Neural cell (in vitro differentiated cells): ENCODE results near the gene SRCIN1. TPM values are rescaled to one million over a fixed set of nuclear protein-coding genes. Genes with fewer than 3 reads are reported as not detected.

Experiments
- H2AFZ ChIP-seq: fragments of 200-600, 300-800 bp; sonication (generic), shearing (Covaris generic); 2 replicates; pipeline ENCODE4 v1.6.0; 2014; ENCODE audit warnings: low read depth, mild to moderate bottlenecking, antibody characterized with exemption, low read length, moderate library complexity
- H3F3A ChIP-seq: fragments of 200-600 bp; shearing (Covaris generic); 2 replicates; pipeline ENCODE4 v1.6.1; 2016; ENCODE audit warnings: mild to moderate bottlenecking, moderate library complexity, mixed read lengths, antibody characterized with exemption, low read length; ENCODE audit not compliant: insufficient read depth, poor library complexity, severe bottlenecking
- H3K27ac ChIP-seq: fragments of 200-600, 300-800 bp; sonication (generic), shearing (Covaris generic); 2 replicates; pipeline ENCODE4 v1.5.1; 2014; ENCODE audit warnings: mild to moderate bottlenecking, low read length, moderate library complexity
- H3K27me3 ChIP-seq: fragments of 300-800, 200-600 bp; sonication (generic), shearing (Covaris generic); 2 replicates; pipeline ENCODE4 v1.6.0; 2014; ENCODE audit warnings: mild to moderate bottlenecking, low read depth, low read length, moderate library complexity; ENCODE audit not compliant: insufficient read depth
- H3K36me3 ChIP-seq: fragments of 300-800, 200-600 bp; sonication (generic), shearing (Covaris generic); 2 replicates; pipeline ENCODE4 v1.5.1; 2014; ENCODE audit warnings: mild to moderate bottlenecking, antibody characterized with exemption, low read length, moderate library complexity; ENCODE audit not compliant: insufficient read depth
- H3K4me2 ChIP-seq: fragments of 300-800, 200-600 bp; sonication (generic), shearing (Covaris generic); 2 replicates; pipeline ENCODE4 v1.6.0; 2014; ENCODE audit warnings: mild to moderate bottlenecking, low read length
- H3K4me3 ChIP-seq: fragments of 300-800, 200-600 bp; sonication (generic), shearing (Covaris generic); 2 replicates; pipeline ENCODE4 v1.5.1; 2014; ENCODE audit warnings: mild to moderate bottlenecking, low read length, moderate library complexity
- H3K79me2 ChIP-seq: fragments of 200-600 bp; shearing (Covaris generic); replicated peaks from 2 replicates; pipeline ENCODE4 v1.6.0; 2014; ENCODE audit warnings: mild to moderate bottlenecking, low read length, moderate library complexity; ENCODE audit not compliant: insufficient read depth
- H3K9ac ChIP-seq: fragments of 300-800, 200-600 bp; sonication (generic), shearing (Covaris generic); 2 replicates; pipeline ENCODE4 v1.6.1; 2016; ENCODE audit warnings: mild to moderate bottlenecking, low read length, mixed read lengths
- H3K9me2 ChIP-seq: fragments of 200-600 bp; shearing (Covaris generic); 2 replicates; pipeline ENCODE4 v1.6.1; 2016; ENCODE audit warnings: mild to moderate bottlenecking, low read length, mixed read lengths; ENCODE audit not compliant: insufficient read depth
- H3K9me3 ChIP-seq: fragments of 200-600, 300-800 bp; sonication (generic), shearing (Covaris generic); 2 replicates; pipeline ENCODE4 v1.6.1; 2016; ENCODE audit warnings: mild to moderate bottlenecking, mixed run types, low read length, moderate library complexity, mixed read lengths
- H4K20me1 ChIP-seq: fragments of 200-600 bp; shearing (Covaris generic); 2 replicates; pipeline ENCODE4 v1.6.1; 2016; ENCODE audit warnings: mild to moderate bottlenecking, mixed run types; ENCODE audit not compliant: insufficient read depth
- EP300 ChIP-seq: fragments of 450-650 bp; conservative IDR thresholded peaks from 2 replicates; pipeline ENCODE4 v1.6.1; 2014; ENCODE audit warnings: antibody characterized with exemption, mild to moderate bottlenecking, moderate library complexity; ENCODE audit not compliant: poor library complexity, severe bottlenecking
- EZH2 ChIP-seq: fragments of 200-600, 300-800 bp; shearing (Covaris generic), sonication (generic); IDR thresholded peaks from 2 replicates; pipeline ENCODE4 v1.6.1; 2014; ENCODE audit warnings: antibody characterized with exemption, low read length, borderline replicate concordance, mild to moderate bottlenecking; ENCODE audit not compliant: insufficient read depth, poor library complexity, severe bottlenecking
- MXI1 ChIP-seq: fragments of 450-650 bp; conservative IDR thresholded peaks from 2 replicates; pipeline ENCODE4 v1.6.1; 2014; ENCODE audit warnings: antibody characterized with exemption, mild to moderate bottlenecking; ENCODE audit not compliant: poor library complexity, severe bottlenecking
- POLR2AphosphoS5 ChIP-seq: IDR thresholded peaks from 2 replicates; pipeline ENCODE4 v1.6.1; 2012
- RAD21 ChIP-seq: fragments of 450-650 bp; conservative IDR thresholded peaks from 2 replicates; pipeline ENCODE4 v1.6.1; 2014; ENCODE audit warnings: antibody characterized with exemption, mild to moderate bottlenecking, moderate library complexity
- REST ChIP-seq: IDR thresholded peaks from 2 replicates; pipeline ENCODE4 v1.6.1; 2012; ENCODE audit warnings: borderline replicate concordance
- SMC3 ChIP-seq: fragments of 450-650 bp; conservative IDR thresholded peaks from 2 replicates; pipeline ENCODE4 v1.6.1; 2014; ENCODE audit warnings: antibody characterized with exemption, mild to moderate bottlenecking, moderate library complexity; ENCODE audit not compliant: poor library complexity
- TAF1 ChIP-seq: IDR thresholded peaks from 2 replicates; pipeline ENCODE4 v1.6.1; 2012; ENCODE audit warnings: low read depth
- polyA plus RNA-seq: library from polyadenylated mRNA; depleted of rRNA; stranded (reverse); fragments of >200 nt; gene quantifications from 2 replicates; pipeline ENCODE4 v1.2.3, GENCODE V29; 2014
- TF ChIP-seq, protein P1 (sequence below): fragments of 450-650 bp; IDR thresholded peaks from 2 replicates; pipeline ENCODE4 v1.5.1; 2014; ENCODE audit warnings: antibody characterized with exemption, mild to moderate bottlenecking, moderate library complexity; ENCODE audit not compliant: poor library complexity, severe bottlenecking

The SRCIN1 gene
- polyA plus RNA-seq, 1 donor from 2014 or later: 18.0 TPM

- no peak overlapping the region for H3K4me2 ChIP-seq
- no peaks in the 10 kb centered on the region for H3K79me2 ChIP-seq
- no peaks in the 10 kb centered on the region for H3K9me3 ChIP-seq
- H3K9me2 ChIP-seq: no peaks in the 10 kb centered on the region
- no peak overlapping the region for H3K4me3 ChIP-seq
- H3K27me3 ChIP-seq: peaks cover 17% of the 10 kb centered on the region
- no peaks in the 10 kb centered on the region for H3F3A ChIP-seq
- no peak overlapping the region for H2AFZ ChIP-seq
- no peaks in the 10 kb centered on the region for H3K36me3 ChIP-seq
- no peak overlapping the region for H3K27ac ChIP-seq
- H3K9ac ChIP-seq: no peak overlapping the region
- H4K20me1 ChIP-seq: peaks cover 40% of the 10 kb centered on the region
- TF ChIP-seq EZH2 (no peak), EP300 (no peak), TAF1 (no peak), SMC3 (no peak), POLR2AphosphoS5 (no peak), MXI1 (no peak), RAD21 (no peak), REST (no peak)
- TF ChIP-seq, protein P1, sequence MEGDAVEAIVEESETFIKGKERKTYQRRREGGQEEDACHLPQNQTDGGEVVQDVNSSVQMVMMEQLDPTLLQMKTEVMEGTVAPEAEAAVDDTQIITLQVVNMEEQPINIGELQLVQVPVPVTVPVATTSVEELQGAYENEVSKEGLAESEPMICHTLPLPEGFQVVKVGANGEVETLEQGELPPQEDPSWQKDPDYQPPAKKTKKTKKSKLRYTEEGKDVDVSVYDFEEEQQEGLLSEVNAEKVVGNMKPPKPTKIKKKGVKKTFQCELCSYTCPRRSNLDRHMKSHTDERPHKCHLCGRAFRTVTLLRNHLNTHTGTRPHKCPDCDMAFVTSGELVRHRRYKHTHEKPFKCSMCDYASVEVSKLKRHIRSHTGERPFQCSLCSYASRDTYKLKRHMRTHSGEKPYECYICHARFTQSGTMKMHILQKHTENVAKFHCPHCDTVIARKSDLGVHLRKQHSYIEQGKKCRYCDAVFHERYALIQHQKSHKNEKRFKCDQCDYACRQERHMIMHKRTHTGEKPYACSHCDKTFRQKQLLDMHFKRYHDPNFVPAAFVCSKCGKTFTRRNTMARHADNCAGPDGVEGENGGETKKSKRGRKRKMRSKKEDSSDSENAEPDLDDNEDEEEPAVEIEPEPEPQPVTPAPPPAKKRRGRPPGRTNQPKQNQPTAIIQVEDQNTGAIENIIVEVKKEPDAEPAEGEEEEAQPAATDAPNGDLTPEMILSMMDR: no peak
Measured at GRCh38 chr17:38582069-38582468, 23.7 kb downstream of the SRCIN1 start.

- no peak overlapping the region for H3K9ac ChIP-seq
- TF ChIP-seq POLR2AphosphoS5 (no peak), RAD21 (no peak), EZH2 (no peak), MXI1 (no peak), SMC3 (no peak), REST (no peak), TAF1 (no peak), EP300 (no peak)
- TF ChIP-seq, protein P1: no peak
- no peak overlapping the region for H2AFZ ChIP-seq
- no peak overlapping the region for H3K4me2 ChIP-seq
- no peaks in the 10 kb centered on the region for H3K79me2 ChIP-seq
- no peak overlapping the region for H3K4me3 ChIP-seq
- no peaks in the 10 kb centered on the region for H3F3A ChIP-seq
- H3K36me3 ChIP-seq: no peaks in the 10 kb centered on the region
- no peaks in the 10 kb centered on the region for H3K9me3 ChIP-seq
- H3K9me2 ChIP-seq: no peaks in the 10 kb centered on the region
- H3K27ac ChIP-seq: no peak overlapping the region
- H3K27me3 ChIP-seq: peaks cover 17% of the 10 kb centered on the region
- peaks cover 47% of the 10 kb centered on the region for H4K20me1 ChIP-seq
Measured at GRCh38 chr17:38579934-38580333, 25.8 kb downstream of the SRCIN1 start.
